ENCODE data around the gene CMBL. TPM values are rescaled to one million over a fixed set of nuclear protein-coding genes. Genes with fewer than 3 reads are reported as not detected.

CMBL gene
- total and polyA plus RNA-seq, 10 donors = 1.3 to 11.2 (median 4.1) TPM

DNA sequence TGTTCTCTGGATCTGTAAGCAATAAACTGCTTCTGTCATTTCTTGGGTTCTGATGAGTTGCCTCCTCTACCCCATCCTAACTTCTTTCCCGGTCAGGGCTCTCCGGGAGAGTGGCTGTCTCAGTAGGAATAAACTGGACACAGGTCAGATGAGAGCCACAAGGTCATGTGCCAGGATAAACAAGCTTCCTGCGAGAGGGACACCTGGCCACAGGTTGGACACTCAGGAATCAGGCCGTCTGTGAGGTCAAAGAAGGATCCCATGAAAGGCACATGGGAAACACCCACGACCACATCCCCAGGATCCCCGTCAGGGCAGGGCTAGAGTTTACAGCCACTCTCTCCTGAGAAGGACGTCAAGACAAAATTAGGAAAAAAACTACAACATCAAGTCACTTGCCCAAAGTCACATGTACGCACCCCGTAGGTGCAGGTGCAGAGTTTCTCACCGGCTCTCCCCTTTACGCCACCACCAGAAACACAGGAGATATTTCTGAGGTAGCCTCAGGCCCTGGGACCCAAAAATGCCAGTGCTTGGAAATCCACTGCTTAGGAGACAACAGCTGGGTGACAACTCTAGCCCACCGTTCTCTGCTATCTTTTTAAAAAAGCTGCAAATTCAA lies 28.9 kb downstream of the CMBL start:
- DNase-seq = no peak
- WGBS, 5 donors = 85 to 93% (median 91%) methylated on average over 12 of the region's 12 CpGs
- intact Hi-C loops (cut with DNase I; ENCODE audit: low total_unique reads) = no loop called here
- no peak for TF ChIP-seq POLR2A (IDR thresholded peaks at IDR 0.05)
- TF ChIP-seq POLR2AphosphoS5 (IDR thresholded peaks at IDR 0.05) = no peak
- TF ChIP-seq CTCF (IDR thresholded peaks at IDR 0.05 in 8 of 11, conservative IDR thresholded peaks at IDR 0.05 in 3 of 11) = no peak
- Histone ChIP-seq H3K4me1 (peaks cover 0 to 1% (median under 1%) of the 10 kb centered on the region in 6 donors), H3K27ac (no peak overlapping the region), H3K27me3 (replicated peaks in 1 of 7) (no peaks in the 10 kb centered on the region), H3K4me3 (no peak overlapping the region), H3K36me3 (no peaks in the 10 kb centered on the region), H3K9me3 (no peaks in the 10 kb centered on the region)

DNA sequence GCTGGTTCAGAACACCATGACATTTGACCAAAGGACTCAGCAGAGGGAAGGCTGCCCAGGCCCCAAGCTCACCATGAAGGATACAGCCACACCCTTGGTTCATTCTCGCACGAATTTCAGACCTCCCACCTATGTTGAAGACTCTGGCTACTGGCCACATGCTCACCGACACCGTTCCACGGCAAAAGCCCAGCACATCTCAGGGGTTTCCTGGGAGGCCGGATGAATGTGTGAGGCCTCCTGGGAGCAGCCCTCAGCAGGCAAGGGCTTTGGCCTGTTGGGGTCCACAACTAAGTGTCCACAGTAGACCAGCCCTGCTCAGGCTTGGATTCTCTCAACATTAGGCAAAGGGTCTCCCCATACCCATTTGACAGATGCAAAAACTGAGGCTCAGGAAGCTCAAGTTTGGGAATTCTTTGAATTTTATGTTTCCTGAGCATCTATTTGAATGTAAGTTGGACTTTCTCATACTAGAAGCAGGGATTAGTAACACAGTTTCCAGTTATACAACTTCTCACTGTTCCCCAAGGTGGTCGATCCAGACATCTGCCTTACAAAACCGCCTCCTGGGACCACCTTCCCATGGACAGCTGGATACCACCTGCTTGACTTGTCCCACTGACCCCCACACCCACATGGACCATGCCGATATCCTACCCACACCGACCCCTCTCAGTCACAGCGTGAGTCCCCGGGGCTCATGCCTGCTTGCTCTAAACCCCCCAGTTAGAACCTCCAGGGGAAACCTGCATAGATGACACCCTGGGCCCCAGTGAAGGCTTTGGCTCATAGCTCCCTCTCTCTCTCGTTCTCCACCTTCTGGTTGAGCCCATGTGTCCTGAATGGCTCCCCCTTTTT lies 29.7 kb downstream of the CMBL start:
- H3K9me3 ChIP-seq = no peaks in the 10 kb centered on the region
- 91 to 96% (median 94%) methylated on average over 13 of the region's 13 CpGs for WGBS, 5 donors
- H3K27me3 ChIP-seq (replicated peaks in 1 of 7) = no peaks in the 10 kb centered on the region
- no peaks in the 10 kb centered on the region for H3K4me1 ChIP-seq
- H3K4me3 ChIP-seq = no peak overlapping the region
- DNase-seq = no peak
- intact Hi-C loops (cut with DNase I; ENCODE audit: low total_unique reads) = no loop called here
- TF ChIP-seq POLR2AphosphoS5 (IDR thresholded peaks at IDR 0.05) (no peak), POLR2A (IDR thresholded peaks at IDR 0.05) (no peak), CTCF (IDR thresholded peaks at IDR 0.05 in 8 of 11, conservative IDR thresholded peaks at IDR 0.05 in 3 of 11) (no peak)
- H3K36me3 ChIP-seq = no peaks in the 10 kb centered on the region
- no peak overlapping the region for H3K27ac ChIP-seq

DNA sequence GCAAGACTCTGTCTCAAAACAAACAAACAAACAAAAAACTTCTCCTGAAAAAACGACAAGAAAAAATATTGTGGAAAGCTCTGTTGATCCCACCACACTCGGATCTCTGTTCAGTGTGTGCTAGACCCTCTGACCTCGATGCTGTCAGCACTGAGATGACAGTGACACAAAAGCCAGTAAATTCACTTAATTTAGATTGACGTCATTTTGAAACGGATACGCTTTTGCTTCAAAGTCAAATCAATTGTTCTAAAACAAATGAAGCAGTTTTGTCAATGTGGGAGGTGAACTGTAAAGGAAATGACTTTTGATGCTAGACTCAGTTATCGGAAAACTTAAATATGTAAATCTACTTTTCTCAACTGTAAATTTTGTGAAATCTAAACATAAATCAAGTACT lies 31.0 kb downstream of the CMBL start:
- Histone ChIP-seq H3K9me3 (no peaks in the 10 kb centered on the region), H3K4me1 (no peaks in the 10 kb centered on the region), H3K4me3 (no peak overlapping the region), H3K27ac (no peak overlapping the region), H3K27me3 (replicated peaks in 1 of 7) (no peaks in the 10 kb centered on the region), H3K36me3 (no peaks in the 10 kb centered on the region)
- WGBS, 5 donors = 76 to 84% (median 83%) methylated on average over 7 of the region's 7 CpGs
- intact Hi-C loops (cut with DNase I; ENCODE audit: low total_unique reads) = no loop called here
- no peak for TF ChIP-seq CTCF (IDR thresholded peaks at IDR 0.05 in 8 of 11, conservative IDR thresholded peaks at IDR 0.05 in 3 of 11)
- TF ChIP-seq POLR2AphosphoS5 (IDR thresholded peaks at IDR 0.05) = no peak
- TF ChIP-seq POLR2A (IDR thresholded peaks at IDR 0.05) = no peak
- DNase-seq = no peak

- WGBS, 5 donors = 66 to 86% (median 80%) methylated on average over 9 of the region's 9 CpGs
- intact Hi-C loops (cut with DNase I; ENCODE audit: low total_unique reads) = no loop called here
- DNase-seq = no peak
- Histone ChIP-seq H3K27me3 (replicated peaks in 1 of 7) (no peaks in the 10 kb centered on the region), H3K36me3 (no peaks in the 10 kb centered on the region), H3K9me3 (no peaks in the 10 kb centered on the region), H3K4me3 (no peak overlapping the region), H3K27ac (no peak overlapping the region), H3K4me1 (no peaks in the 10 kb centered on the region)
- TF ChIP-seq CTCF (IDR thresholded peaks at IDR 0.05 in 8 of 11, conservative IDR thresholded peaks at IDR 0.05 in 3 of 11) = no peak
- no peak for TF ChIP-seq POLR2A (IDR thresholded peaks at IDR 0.05)
- TF ChIP-seq POLR2AphosphoS5 (IDR thresholded peaks at IDR 0.05) = no peak
These were observed 31.7 kb downstream of the CMBL start for GRCh38 chr5:10275991-10276390.

Measured in spleen (tissue), 11 donors.